ENCODE results near the gene RPP38. TPM values are rescaled to one million over a fixed set of nuclear protein-coding genes. Genes with fewer than 3 reads are reported as not detected.

Gene RPP38
- total and polyA plus RNA-seq, 2 of the 13 experiments (the other 11 are each of a cell fraction or from before 2014, with no cell fraction given), result 11.7 to 16.4 TPM

GRCh38 chr10:15097011-15097812, at the start of gene RPP38 (continued):
- peak; percentile 90; the same call in 1 of the 2 replicates for TF ChIP-seq DZIP1 (CRISPR knock-in tag; IDR thresholded peaks at IDR 0.05)
- no peak for TF ChIP-seq CHCHD3 (CRISPR knock-in tag; IDR thresholded peaks at IDR 0.05)
- TF ChIP-seq ZBTB21 (CRISPR knock-in tag; IDR thresholded peaks at IDR 0.05), result no peak
- peak; percentile 91 for TF ChIP-seq ZNF800 (CRISPR knock-in tag; IDR thresholded peaks at IDR 0.05)
- TF ChIP-seq ZNF281 (CRISPR knock-in tag; IDR thresholded peaks at IDR 0.05; ENCODE audit: borderline replicate concordance), result peak; percentile 18; the same call in 1 of the 2 replicates
- no peak for TF ChIP-seq MNT (IDR thresholded peaks at IDR 0.05)
- peak; percentile 95 for TF ChIP-seq ZNF407 (CRISPR knock-in tag; IDR thresholded peaks at IDR 0.05; ENCODE audit: not compliant biosample characterization)
